HG02852 (cell line): ENCODE data around the gene RPL13.

Experiments
- ATAC-seq: cut with Tn5 transposase; IDR thresholded peaks from one replicate; pipeline ENCODE4 v1.9.1; 2021; ENCODE audit warnings: mild to moderate bottlenecking, moderate library complexity; ENCODE audit not compliant: unreplicated experiment

RPL13 gene

DNA sequence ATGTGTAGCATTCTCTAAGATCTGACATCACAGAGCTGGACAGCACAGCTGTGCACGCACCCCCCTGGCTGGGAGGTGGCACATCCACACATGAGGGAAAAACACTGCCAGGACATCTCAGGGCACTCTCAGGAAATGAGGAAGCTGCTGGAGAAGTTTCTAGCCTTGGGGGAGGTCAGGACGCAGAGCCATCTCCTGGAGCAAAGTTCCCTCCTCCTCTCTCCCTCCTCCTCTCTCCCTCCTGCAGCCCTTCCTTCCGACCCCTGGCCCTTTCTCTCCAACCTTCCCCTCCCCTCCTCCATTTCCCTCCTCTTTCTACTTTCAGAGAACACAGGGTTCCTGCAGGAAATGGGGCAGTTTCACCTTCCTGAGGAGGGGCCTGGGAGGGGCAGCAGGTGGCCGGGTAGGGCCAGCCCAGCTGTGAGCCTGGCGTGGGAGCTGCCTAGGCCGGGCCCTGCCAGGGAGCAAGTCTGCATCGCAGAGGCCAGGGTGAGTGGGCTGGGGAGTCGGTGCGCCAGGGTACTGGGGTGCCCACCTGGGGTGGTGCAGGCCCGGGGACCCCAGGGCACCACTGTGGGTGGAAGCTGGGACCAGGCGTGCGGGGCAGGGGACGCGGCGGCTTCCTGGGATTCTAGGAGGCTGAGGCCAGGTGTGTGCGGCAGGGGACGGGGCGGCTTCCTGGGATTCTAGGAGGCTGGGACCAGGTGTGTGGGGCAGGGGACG lies 52.9 kb downstream of the RPL13 start, which contains the start of gene DPEP1:
DPEP1 (plus strand) TSS at position 412 of the 723 bp plus-strand sequence. CDS start 16,769 bp downstream, outside the sequence.
- ATAC-seq = no peak

DNA sequence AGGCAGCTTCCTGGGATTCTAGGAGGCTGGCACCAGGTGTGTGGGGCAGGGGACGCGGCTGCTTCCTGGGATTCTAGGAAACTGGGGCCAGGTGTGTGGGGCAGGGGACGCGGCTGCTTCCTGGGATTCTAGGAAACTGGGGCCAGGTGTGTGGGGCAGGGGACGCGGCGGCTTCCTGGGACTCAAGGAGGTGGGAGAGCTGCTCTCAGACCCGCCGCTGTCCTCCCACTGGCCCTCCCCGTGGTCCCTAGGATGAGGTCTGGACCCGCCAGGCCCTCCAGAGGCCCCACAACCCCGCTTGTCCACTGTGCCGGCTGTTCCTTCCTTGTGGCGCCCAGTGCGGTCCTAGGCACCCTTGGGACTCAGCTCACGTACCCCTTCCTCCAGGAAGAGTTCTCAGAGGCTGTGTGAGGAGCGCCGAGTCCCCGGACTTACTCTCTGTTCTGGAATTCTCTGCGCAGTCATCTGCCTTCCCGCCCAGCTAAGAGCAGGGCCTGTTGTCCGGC lies 53.5 kb downstream of the RPL13 start:
- ATAC-seq = no peak
